ENCODE results near the gene HCRTR2.
"Not testable (repeated sequence)": the region's sequence is repeated elsewhere in the genome, so short reads cannot be mapped to it uniquely, and the experiment has no call there.

The HCRTR2 gene

GRCh38 chr6:55174211-55175026 is at the start of gene HCRTR2:
Gene HCRTR2, plus strand, starts transcription at chr6:55174515. Its CDS starts 73 bp downstream, at chr6:55174588.
- DNase-seq: no peak

- no peak for DNase-seq
These were observed 43.5 kb upstream of the HCRTR2 start for GRCh38 chr6:55130806-55131324.

GRCh38 chr6:55131616-55132015 is 42.7 kb upstream of the HCRTR2 start:
- no peak for DNase-seq

- no peak for DNase-seq
These were observed 37.4 kb upstream of the HCRTR2 start for GRCh38 chr6:55136916-55137315.

- DNase-seq: no peak
These were observed 36.2 kb upstream of the HCRTR2 start for GRCh38 chr6:55137929-55138693.

GRCh38 chr6:55141611-55142010 is 32.7 kb upstream of the HCRTR2 start:
- no peak for DNase-seq

- no peak for DNase-seq
These were observed 31.7 kb upstream of the HCRTR2 start for GRCh38 chr6:55142610-55143009.

GRCh38 chr6:55153284-55153683 is 21.0 kb upstream of the HCRTR2 start:
- no peak for DNase-seq

- DNase-seq: not testable (repeated sequence)
These were observed 15.5 kb upstream of the HCRTR2 start for GRCh38 chr6:55158784-55159183.

- no peak for DNase-seq
These were observed 6.5 kb upstream of the HCRTR2 start for GRCh38 chr6:55167860-55168259.

- no peak for DNase-seq
These were observed 1.0 kb downstream of the HCRTR2 start for GRCh38 chr6:55175078-55176049.

- no peak for DNase-seq
These were observed 2.6 kb downstream of the HCRTR2 start for GRCh38 chr6:55176958-55177357.

- DNase-seq: no peak
These were observed 5.9 kb downstream of the HCRTR2 start for GRCh38 chr6:55180258-55180657.

- no peak for DNase-seq
These were observed 7.8 kb downstream of the HCRTR2 start for GRCh38 chr6:55182016-55182650.

GRCh38 chr6:55184782-55185530 is 10.6 kb downstream of the HCRTR2 start:
- DNase-seq: no peak

- DNase-seq: no peak
These were observed 24.4 kb downstream of the HCRTR2 start for GRCh38 chr6:55198715-55199114.

- no peak for DNase-seq
These were observed 24.9 kb downstream of the HCRTR2 start for GRCh38 chr6:55199239-55199638.

GRCh38 chr6:55208478-55209458 is 34.5 kb downstream of the HCRTR2 start:
- no peak for DNase-seq

- DNase-seq: no peak
These were observed 36.6 kb downstream of the HCRTR2 start for GRCh38 chr6:55210952-55211351.

- DNase-seq: no peak
These were observed 37.8 kb downstream of the HCRTR2 start for GRCh38 chr6:55212156-55212555.
